GM19193 (cell line): Measurements from ENCODE around the gene NEU4.

Experiments
- POLR2A ChIP-seq: IDR thresholded peaks from 4 replicates; pipeline ENCODE4 v1.6.1; 2011; ENCODE audit not compliant: insufficient read depth, insufficient read length; ENCODE audit errors: extremely low read depth

NEU4 gene

GRCh38 chr2:241808721-241809382 lies at the start of gene NEU4:
NEU4 (plus strand) TSS chr2:241809193; CDS start chr2:241814485, 5,292 bp downstream.
- no peak for TF ChIP-seq POLR2A

- no peak for TF ChIP-seq POLR2A
Observed at GRCh38 chr2:241760301-241760771, 48.7 kb upstream of the NEU4 start.

- TF ChIP-seq POLR2A = no peak
Observed at GRCh38 chr2:241762321-241762932, 46.6 kb upstream of the NEU4 start.

- no peak for TF ChIP-seq POLR2A
Observed at GRCh38 chr2:241762933-241763369, 46.0 kb upstream of the NEU4 start.

- TF ChIP-seq POLR2A = no peak
Observed at GRCh38 chr2:241763551-241764274, 45.3 kb upstream of the NEU4 start.

- no peak for TF ChIP-seq POLR2A
Observed at GRCh38 chr2:241764275-241765241, 44.4 kb upstream of the NEU4 start.

GRCh38 chr2:241767464-241768250 lies 41.3 kb upstream of the NEU4 start:
- TF ChIP-seq POLR2A = no peak

- TF ChIP-seq POLR2A = no peak
Observed at GRCh38 chr2:241768251-241768711, 40.7 kb upstream of the NEU4 start.

GRCh38 chr2:241768850-241769249 lies 40.1 kb upstream of the NEU4 start:
- TF ChIP-seq POLR2A = no peak

GRCh38 chr2:241769819-241770184 lies 39.2 kb upstream of the NEU4 start:
- TF ChIP-seq POLR2A = no peak

- no peak for TF ChIP-seq POLR2A
Observed at GRCh38 chr2:241770185-241770935, 38.6 kb upstream of the NEU4 start.

GRCh38 chr2:241770936-241771285 lies 38.1 kb upstream of the NEU4 start:
- no peak for TF ChIP-seq POLR2A

- TF ChIP-seq POLR2A = no peak
Observed at GRCh38 chr2:241771286-241772062, 37.5 kb upstream of the NEU4 start.

GRCh38 chr2:241772063-241772499 lies 36.9 kb upstream of the NEU4 start:
- no peak for TF ChIP-seq POLR2A
